Measurements from ENCODE around the gene STMN3.
"Not testable (repeated sequence)": the region's sequence is repeated elsewhere in the genome, so short reads cannot be mapped to it uniquely, and the experiment has no call there.

The STMN3 gene

DNA sequence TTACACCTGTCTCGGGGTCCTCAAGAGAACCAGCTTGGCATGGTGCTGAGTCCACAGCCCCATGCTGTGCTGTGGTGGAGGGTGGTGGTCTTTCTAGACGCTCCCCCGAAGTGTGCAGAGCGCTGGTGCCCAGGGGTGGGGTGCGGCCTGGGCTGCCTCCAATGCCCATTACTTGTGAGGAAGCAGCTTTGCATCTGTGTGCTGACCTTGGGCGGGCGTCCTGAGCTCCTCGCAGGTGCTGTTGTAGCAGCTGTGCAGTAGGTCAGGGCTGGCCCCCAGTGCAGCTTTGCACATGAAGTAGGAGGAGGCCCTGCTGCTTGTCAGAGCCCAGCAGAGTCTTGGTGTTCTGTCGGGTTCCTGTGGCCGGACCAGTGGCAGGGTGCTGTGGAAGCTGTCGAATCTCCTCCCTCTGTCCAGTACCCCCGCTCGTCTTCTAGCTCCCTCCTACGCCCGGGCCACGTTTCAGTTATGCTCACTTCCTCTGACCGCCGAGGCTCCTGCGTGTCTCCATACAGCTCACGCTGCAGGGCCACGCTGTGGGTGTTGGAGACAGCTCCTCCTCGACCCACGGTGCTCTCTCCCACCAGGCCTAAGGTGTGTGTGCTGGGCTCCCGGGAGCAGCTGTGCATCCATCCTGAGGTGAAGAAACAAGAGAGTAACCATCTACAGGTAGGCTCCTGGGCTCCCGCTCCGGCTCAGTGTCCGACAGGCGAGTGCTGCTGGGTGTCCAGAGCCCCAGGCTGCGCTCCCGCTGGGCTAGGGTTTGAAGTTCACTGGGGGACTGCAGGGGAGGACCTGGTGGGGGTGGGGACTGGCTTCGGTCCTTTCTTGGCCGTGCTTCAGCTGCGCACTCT is 9.0 kb upstream of the STMN3 start:
- Histone ChIP-seq H3K4me1 (ENCODE audit: low read depth, poor library complexity, severe bottlenecking) (no peaks in the 10 kb centered on the region), H3K9ac (no peak overlapping the region), H3K4me2 (no peak overlapping the region), H3K27ac (no peak overlapping the region), H2AFZ (ENCODE audit: low read depth) (no peak overlapping the region), H4K20me1 (ENCODE audit: insufficient read depth) (no peaks in the 10 kb centered on the region), H3K4me3 (IDR thresholded peaks at IDR 0.05; ENCODE audit: insufficient read depth, low read depth, low read length) (no peak overlapping the region), H3K36me3 (ENCODE audit: insufficient read depth) (no peaks in the 10 kb centered on the region), H3K27me3 (ENCODE audit: insufficient read depth, low read depth) (no peaks in the 10 kb centered on the region), H3K79me2 (ENCODE audit: insufficient read depth, low read depth) (no peaks in the 10 kb centered on the region; the same call in 1 of the 2 replicates)
- TF ChIP-seq, protein P1, sequence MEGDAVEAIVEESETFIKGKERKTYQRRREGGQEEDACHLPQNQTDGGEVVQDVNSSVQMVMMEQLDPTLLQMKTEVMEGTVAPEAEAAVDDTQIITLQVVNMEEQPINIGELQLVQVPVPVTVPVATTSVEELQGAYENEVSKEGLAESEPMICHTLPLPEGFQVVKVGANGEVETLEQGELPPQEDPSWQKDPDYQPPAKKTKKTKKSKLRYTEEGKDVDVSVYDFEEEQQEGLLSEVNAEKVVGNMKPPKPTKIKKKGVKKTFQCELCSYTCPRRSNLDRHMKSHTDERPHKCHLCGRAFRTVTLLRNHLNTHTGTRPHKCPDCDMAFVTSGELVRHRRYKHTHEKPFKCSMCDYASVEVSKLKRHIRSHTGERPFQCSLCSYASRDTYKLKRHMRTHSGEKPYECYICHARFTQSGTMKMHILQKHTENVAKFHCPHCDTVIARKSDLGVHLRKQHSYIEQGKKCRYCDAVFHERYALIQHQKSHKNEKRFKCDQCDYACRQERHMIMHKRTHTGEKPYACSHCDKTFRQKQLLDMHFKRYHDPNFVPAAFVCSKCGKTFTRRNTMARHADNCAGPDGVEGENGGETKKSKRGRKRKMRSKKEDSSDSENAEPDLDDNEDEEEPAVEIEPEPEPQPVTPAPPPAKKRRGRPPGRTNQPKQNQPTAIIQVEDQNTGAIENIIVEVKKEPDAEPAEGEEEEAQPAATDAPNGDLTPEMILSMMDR (conservative IDR thresholded peaks at IDR 0.05; ENCODE audit: low read depth, low read length) = no peak

DNA sequence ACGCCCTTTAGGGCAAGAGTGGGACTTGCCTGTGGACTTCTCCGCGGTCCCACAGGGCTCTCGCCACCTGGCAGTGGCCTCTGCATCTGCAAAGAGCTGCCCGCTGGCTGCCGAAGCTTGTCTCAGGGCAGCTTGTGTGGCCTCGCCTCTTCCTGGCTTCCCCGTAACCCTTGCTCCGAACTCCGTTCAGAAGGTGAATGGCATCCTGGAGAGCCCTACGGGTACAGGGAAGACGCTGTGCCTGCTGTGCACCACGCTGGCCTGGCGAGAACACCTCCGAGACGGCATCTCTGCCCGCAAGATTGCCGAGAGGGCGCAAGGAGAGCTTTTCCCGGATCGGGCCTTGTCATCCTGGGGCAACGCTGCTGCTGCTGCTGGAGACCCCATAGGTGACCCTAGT is 7.9 kb upstream of the STMN3 start:
- Histone ChIP-seq H3K4me3 (IDR thresholded peaks at IDR 0.05; ENCODE audit: insufficient read depth, low read depth, low read length) (no peak overlapping the region), H3K9ac (no peak overlapping the region), H3K27me3 (ENCODE audit: insufficient read depth, low read depth) (peaks cover under 1% of the 10 kb centered on the region; the same call in 1 of the 2 replicates), H3K4me2 (no peak overlapping the region), H3K4me1 (ENCODE audit: low read depth, poor library complexity, severe bottlenecking) (no peaks in the 10 kb centered on the region), H2AFZ (ENCODE audit: low read depth) (no peak overlapping the region), H4K20me1 (ENCODE audit: insufficient read depth) (no peaks in the 10 kb centered on the region), H3K36me3 (ENCODE audit: insufficient read depth) (no peaks in the 10 kb centered on the region), H3K27ac (no peak overlapping the region), H3K79me2 (ENCODE audit: insufficient read depth, low read depth) (no peaks in the 10 kb centered on the region; the same call in 1 of the 2 replicates)
- TF ChIP-seq, protein P1 (conservative IDR thresholded peaks at IDR 0.05; ENCODE audit: low read depth, low read length) = no peak

DNA sequence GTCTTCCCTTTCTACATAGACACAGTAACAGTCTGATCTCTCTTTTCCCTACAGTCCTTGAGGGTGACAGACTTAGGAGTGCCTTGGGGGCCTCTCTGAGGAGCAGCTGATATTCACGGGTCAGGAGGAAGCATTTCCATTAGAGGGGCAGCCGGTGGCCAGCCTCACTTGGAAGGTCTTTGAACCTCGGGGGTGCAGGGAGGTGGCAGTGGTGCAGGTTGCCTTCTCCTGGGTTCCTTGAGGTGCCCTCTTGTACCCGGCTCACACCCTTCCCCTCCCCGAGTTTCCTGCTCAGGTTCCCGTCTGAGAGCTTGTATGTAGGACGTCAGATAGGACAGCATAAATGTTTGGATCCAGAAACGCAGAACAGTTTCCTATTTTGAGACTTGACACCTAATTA is 7.4 kb upstream of the STMN3 start:
- Histone ChIP-seq H3K4me1 (ENCODE audit: low read depth, poor library complexity, severe bottlenecking) (no peaks in the 10 kb centered on the region), H3K4me3 (IDR thresholded peaks at IDR 0.05; ENCODE audit: insufficient read depth, low read depth, low read length) (no peak overlapping the region), H3K79me2 (ENCODE audit: insufficient read depth, low read depth) (no peaks in the 10 kb centered on the region; the same call in 1 of the 2 replicates), H3K4me2 (no peak overlapping the region), H3K27me3 (ENCODE audit: insufficient read depth, low read depth) (peaks cover 5% of the 10 kb centered on the region; the same call in 1 of the 2 replicates), H3K36me3 (ENCODE audit: insufficient read depth) (no peaks in the 10 kb centered on the region), H4K20me1 (ENCODE audit: insufficient read depth) (no peaks in the 10 kb centered on the region), H2AFZ (ENCODE audit: low read depth) (no peak overlapping the region), H3K27ac (no peak overlapping the region), H3K9ac (no peak overlapping the region)
- TF ChIP-seq, protein P1 (conservative IDR thresholded peaks at IDR 0.05; ENCODE audit: low read depth, low read length) = no peak

DNA sequence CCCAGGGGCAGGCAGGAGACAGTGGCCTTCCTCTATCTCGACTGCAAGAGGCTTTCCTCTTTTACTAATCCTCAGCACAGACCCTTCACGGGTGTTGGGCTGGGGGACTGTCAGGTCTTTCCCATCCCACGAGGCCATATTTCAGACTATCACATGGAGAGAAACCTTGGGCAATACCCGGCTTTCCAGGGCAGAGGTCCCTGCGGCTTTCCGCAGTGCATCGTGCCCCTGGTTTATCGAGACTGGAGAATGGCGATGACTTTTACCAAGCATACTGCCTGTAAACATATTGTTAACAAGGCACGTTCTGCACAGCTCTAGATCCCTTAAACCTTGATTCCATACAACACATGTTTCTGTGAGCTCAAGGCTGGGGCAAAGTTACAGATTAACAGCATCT is 7.0 kb upstream of the STMN3 start:
- not testable (repeated sequence) for H3K36me3 ChIP-seq (ENCODE audit: insufficient read depth); H3K4me2 ChIP-seq

DNA sequence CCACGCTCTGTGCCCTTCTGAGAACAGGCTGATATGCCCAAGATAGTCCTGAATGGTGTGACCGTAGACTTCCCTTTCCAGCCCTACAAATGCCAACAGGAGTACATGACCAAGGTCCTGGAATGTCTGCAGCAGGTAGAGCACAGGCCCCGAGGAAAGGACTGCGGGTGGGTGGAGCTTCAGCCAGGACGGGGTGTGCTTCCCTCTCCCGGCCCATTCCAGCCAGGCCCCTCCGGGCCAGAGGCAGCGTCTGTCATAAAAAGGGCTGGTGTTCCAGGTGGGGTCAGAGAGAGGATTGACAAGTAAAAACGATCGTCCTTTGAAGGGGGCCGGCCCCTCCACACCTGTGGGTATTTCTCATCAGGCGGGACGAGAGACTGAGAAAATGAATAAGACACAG is 6.1 kb upstream of the STMN3 start:
- H3K4me1 ChIP-seq (ENCODE audit: low read depth, poor library complexity, severe bottlenecking) = no peaks in the 10 kb centered on the region
- no peak overlapping the region for H2AFZ ChIP-seq (ENCODE audit: low read depth)
- peak overlapping the region; percentile 91; the same call in 1 of the 2 replicates for H3K4me2 ChIP-seq
- no peaks in the 10 kb centered on the region; the same call in 1 of the 2 replicates for H3K79me2 ChIP-seq (ENCODE audit: insufficient read depth, low read depth)
- TF ChIP-seq, protein P1 (conservative IDR thresholded peaks at IDR 0.05; ENCODE audit: low read depth, low read length) = no peak
- H4K20me1 ChIP-seq (ENCODE audit: insufficient read depth) = no peaks in the 10 kb centered on the region
- H3K27me3 ChIP-seq (ENCODE audit: insufficient read depth, low read depth) = peaks cover 18% of the 10 kb centered on the region
- no peak overlapping the region for H3K27ac ChIP-seq
- H3K36me3 ChIP-seq (ENCODE audit: insufficient read depth) = no peaks in the 10 kb centered on the region
- H3K9ac ChIP-seq = no peak overlapping the region
- no peak overlapping the region for H3K4me3 ChIP-seq (IDR thresholded peaks at IDR 0.05; ENCODE audit: insufficient read depth, low read depth, low read length)

More for the DNA sequence above, 7.0 kb upstream of the STMN3 start:
- H2AFZ ChIP-seq (ENCODE audit: low read depth); H4K20me1 ChIP-seq (ENCODE audit: insufficient read depth); H3K9ac ChIP-seq; H3K79me2 ChIP-seq (ENCODE audit: insufficient read depth, low read depth); H3K4me3 ChIP-seq (IDR thresholded peaks at IDR 0.05; ENCODE audit: insufficient read depth, low read depth, low read length); H3K27me3 ChIP-seq (ENCODE audit: insufficient read depth, low read depth); H3K4me1 ChIP-seq (ENCODE audit: low read depth, poor library complexity, severe bottlenecking); H3K27ac ChIP-seq: not testable (repeated sequence)
